Endothelial cell of umbilical vein (primary cell): ENCODE results near the gene C1orf174.

Source experiments
- EZH2 ChIP-seq: IDR thresholded peaks from 2 replicates; pipeline ENCODE4 v1.6.1; 2012; ENCODE audit warnings: borderline replicate concordance, low read depth, mild to moderate bottlenecking, moderate library complexity, low read length, inconsistent platforms; ENCODE audit not compliant: severe bottlenecking
- MAX ChIP-seq: IDR thresholded peaks from 2 replicates; pipeline ENCODE4 v1.6.1; 2011; ENCODE audit not compliant: insufficient read depth, insufficient read length
- POLR2A ChIP-seq: IDR thresholded peaks from 2 replicates; pipeline ENCODE4 v1.6.1; 2012; ENCODE audit warnings: low read depth, mild to moderate bottlenecking, control low read depth, low read length
- TF ChIP-seq, protein P1 (sequence below), 2 donors: IDR thresholded peaks; 1 replicate in 1 of 2; 2 replicates in 1 of 2; pipeline ENCODE4 v1.5.1; 2011; ENCODE audit warnings: low read length in 2 of 2, mild to moderate bottlenecking in 2 of 2, moderate library complexity in 2 of 2, control low read depth in 1 of 2, inconsistent platforms in 1 of 2, low read depth in 1 of 2; ENCODE audit not compliant: insufficient read depth in 1 of 2; ENCODE audit errors: extremely low read depth in 1 of 2

DNA sequence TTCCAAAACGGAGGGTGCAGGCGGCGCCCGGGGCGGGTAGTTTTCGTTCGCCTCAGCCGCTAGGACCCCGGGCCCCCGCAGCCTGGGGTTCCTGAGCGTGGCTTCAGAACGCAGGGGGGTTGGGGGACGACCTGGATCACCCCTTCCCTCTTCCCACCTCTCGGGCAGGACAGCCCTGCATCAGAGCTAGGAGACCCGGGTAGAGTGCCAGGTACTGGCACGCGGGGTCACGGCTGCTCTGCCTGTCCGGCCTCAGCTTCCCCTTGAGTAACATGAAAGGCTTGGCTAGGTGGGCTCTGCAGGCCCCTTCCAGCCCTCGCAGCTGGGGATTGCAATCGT lies 42.3 kb downstream of the C1orf174 start:
- TF ChIP-seq, protein P1, sequence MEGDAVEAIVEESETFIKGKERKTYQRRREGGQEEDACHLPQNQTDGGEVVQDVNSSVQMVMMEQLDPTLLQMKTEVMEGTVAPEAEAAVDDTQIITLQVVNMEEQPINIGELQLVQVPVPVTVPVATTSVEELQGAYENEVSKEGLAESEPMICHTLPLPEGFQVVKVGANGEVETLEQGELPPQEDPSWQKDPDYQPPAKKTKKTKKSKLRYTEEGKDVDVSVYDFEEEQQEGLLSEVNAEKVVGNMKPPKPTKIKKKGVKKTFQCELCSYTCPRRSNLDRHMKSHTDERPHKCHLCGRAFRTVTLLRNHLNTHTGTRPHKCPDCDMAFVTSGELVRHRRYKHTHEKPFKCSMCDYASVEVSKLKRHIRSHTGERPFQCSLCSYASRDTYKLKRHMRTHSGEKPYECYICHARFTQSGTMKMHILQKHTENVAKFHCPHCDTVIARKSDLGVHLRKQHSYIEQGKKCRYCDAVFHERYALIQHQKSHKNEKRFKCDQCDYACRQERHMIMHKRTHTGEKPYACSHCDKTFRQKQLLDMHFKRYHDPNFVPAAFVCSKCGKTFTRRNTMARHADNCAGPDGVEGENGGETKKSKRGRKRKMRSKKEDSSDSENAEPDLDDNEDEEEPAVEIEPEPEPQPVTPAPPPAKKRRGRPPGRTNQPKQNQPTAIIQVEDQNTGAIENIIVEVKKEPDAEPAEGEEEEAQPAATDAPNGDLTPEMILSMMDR (IDR thresholded peaks at IDR 0.05; ENCODE audit: extremely low read depth in 1 of 2, insufficient read depth in 1 of 2, low read depth in 1 of 2, low read length in 2 of 2) = no peak
- TF ChIP-seq EZH2 (no peak), POLR2A (no peak), MAX (no peak)
